NCI-H1105 (cell line): ENCODE data around the gene TRIP4.
"Not testable (repeated sequence)": the region's sequence is repeated elsewhere in the genome, so short reads cannot be mapped to it uniquely, and the experiment has no call there.

ENCODE experiments used
- DNase-seq: peaks from one replicate; lab custom pipeline; 2025; lab: John Stamatoyannopoulos, UW

TRIP4 gene

GRCh38 chr15:64490598-64491259 lies 103.1 kb downstream of the TRIP4 start:
- no peak for DNase-seq

- no peak for DNase-seq
Observed at GRCh38 chr15:64493641-64494040, 106.0 kb downstream of the TRIP4 start.

DNA sequence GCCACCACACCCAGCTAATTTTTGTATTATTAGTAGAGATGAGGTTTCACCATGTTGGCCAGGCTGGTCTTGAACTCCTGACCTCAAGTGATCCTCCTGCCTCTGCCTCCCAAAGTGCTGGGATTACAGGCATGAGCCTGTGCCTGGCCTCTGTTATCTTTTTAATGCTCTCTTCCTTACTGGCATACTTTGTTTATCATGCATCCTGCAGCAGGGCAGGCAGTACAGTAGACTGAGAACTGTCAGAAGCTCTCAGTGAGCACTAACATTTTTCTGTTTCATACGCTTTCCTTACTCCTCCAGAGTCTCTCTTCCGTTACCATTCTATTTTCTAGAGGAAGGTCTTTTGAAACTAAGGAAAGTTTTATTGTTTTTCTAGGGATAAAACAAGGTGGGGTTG lies 108.3 kb downstream of the TRIP4 start:
- DNase-seq, result not testable (repeated sequence)

DNA sequence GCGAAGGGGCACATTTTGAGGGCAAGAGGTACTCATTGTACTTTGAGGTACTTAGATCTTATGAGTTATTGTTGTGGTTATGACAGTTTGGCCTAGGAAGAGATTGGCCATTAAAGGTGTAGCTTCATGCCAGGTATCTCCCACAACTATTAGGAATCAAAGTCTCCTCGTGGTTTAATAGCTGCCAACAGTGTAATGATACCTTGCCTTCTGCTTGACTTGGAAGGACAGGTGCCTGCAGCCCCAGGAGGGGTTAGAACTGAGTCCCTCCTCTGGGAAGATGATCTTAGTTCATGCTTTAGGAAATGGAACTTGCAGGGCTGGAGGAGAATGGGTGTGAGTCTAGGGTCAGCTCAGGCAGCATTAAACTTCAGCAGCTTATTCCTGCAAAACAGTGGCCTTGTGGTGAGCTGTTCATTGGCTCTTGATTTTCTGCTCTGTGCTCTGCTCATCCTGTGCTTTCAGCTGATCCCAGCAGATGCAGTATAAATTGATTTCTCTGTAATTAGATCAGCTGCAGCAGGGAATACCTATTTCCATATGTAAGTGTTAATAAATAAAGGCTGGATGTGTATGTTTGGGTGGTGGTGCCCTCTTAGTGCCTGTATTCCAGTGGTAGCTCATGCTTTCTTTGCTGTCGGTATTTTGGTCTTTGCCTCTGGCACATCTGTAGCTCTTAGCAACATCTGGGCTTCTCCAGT lies 113.2 kb downstream of the TRIP4 start:
- no peak for DNase-seq

DNA sequence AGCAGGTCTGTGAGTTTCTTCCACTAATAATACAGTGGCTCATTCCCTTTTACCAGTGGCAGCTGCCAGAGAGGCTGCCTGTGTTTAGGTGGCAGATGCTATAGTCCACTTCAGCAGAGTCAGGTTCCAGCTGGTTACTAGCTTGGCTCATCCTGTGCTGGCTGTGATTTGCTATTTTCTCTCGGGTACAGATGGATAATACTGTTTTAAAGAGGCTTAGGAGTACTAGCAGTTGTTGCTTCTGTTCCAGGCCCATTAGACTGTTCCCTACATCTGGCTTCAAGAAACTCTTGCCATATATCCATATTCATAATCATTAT lies 113.7 kb downstream of the TRIP4 start:
- DNase-seq, result no peak

DNA sequence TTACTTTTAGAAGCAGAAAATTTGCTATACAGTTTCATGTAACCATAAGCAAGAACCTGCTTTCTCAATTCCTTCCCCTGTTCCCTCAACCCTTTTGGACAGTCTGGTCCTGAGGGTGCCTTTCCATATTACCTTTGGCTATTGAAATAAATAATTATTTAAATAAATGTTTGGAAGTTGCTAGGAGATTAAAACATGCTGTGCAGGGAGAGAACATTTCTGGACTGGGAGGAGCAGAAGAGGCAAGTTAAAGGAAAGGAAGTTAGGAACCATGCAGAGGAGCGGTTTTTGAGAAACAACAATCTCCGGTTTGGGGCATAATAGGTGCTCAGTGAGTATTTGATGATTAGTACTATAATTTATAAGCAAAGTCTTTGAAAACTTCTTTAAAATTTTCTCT lies 114.5 kb downstream of the TRIP4 start:
- no peak for DNase-seq

DNA sequence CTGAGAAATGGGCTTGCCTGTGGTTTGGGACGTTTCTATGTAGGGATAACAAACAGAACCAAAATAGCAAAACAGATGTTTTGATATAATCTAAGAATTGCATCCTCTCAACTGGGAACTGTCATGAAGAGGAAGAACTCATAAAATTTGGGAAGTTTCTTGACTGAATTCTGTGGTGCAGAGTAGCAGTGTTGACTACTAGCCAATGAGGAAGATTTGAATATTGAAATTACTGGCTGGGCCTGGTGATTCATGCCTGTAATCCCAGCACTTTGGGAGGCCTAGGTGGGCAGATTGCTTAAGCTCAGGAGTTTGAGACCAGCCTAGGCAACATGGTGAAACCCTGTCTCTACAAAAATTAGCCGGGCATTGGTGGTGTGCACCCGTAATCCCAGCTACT lies 114.9 kb downstream of the TRIP4 start:
- DNase-seq, result no peak

DNA sequence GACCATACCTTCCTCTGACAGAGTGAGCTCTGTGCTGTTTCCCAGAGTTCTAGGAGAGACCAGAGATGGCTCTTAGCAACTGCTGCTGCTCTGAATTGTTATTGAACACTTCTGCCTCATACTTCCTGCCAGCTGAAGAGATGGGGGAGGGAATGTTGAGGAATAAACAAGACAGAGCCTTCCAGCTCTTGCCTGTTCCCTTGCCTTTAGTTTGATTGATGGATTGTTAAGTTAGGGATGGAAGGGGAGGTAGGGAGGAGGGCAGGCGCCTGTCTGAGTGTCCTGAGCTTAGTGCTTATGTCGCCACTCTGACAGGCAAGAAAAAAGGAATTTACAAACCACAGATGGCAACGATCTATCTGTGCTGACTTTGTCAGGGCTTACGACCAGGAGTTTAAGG lies 115.6 kb downstream of the TRIP4 start:
- DNase-seq, result no peak

- no peak for DNase-seq
Observed at GRCh38 chr15:64503640-64504039, 116.0 kb downstream of the TRIP4 start.
